Karpas-422 (cell line): ENCODE data around the gene ADORA2A. TPM values are rescaled to one million over a fixed set of nuclear protein-coding genes. Genes with fewer than 3 reads are reported as not detected.

Experiments used
- DNase-seq: peaks from one replicate; pipeline ENCODE4 v3.0.0-alpha.2; 2015
- H2AFZ ChIP-seq: fragments of 200-600 bp; sonication (generic); 2 replicates; pipeline ENCODE4 v1.6.1; 2014; ENCODE audit warnings: antibody characterized with exemption, low read length, mixed read lengths
- H3K27ac ChIP-seq: fragments of 200-600 bp; sonication (generic); 2 replicates; pipeline ENCODE4 v1.5.1; 2014; ENCODE audit warnings: mild to moderate bottlenecking, low read length, moderate library complexity
- H3K27me3 ChIP-seq: fragments of 200-600 bp; sonication (generic); 2 replicates; pipeline ENCODE4 v1.6.1; 2014; ENCODE audit warnings: low read length, mixed read lengths
- H3K36me3 ChIP-seq: fragments of 200-600 bp; sonication (generic); 2 replicates; pipeline ENCODE4 v1.6.1; 2014; ENCODE audit warnings: low read length, mixed read lengths; ENCODE audit not compliant: insufficient read depth
- H3K4me1 ChIP-seq: fragments of 200-600 bp; sonication (generic); 2 replicates; pipeline ENCODE4 v1.6.1; 2014; ENCODE audit warnings: mild to moderate bottlenecking, low read length, mixed read lengths
- H3K4me2 ChIP-seq: fragments of 200-600 bp; sonication (generic); 2 replicates; pipeline ENCODE4 v1.6.1; 2014; ENCODE audit warnings: low read length, low read depth, mild to moderate bottlenecking; ENCODE audit not compliant: poor library complexity, severe bottlenecking
- H3K4me3 ChIP-seq: fragments of 200-600 bp; sonication (generic); 2 replicates; pipeline ENCODE4 v1.5.1; 2014; ENCODE audit warnings: mild to moderate bottlenecking, antibody characterized with exemption, low read length, mixed read lengths
- H3K79me2 ChIP-seq: fragments of 200-600 bp; sonication (generic); 2 replicates; pipeline ENCODE4 v1.6.1; 2014; ENCODE audit warnings: mild to moderate bottlenecking, low read length, mixed read lengths
- H3K9ac ChIP-seq: fragments of 200-600 bp; sonication (generic); 2 replicates; pipeline ENCODE4 v1.6.0; 2014; ENCODE audit warnings: low read length
- H3K9me2 ChIP-seq: fragments of 200-600 bp; sonication (generic), shearing (Covaris generic); replicated peaks from 2 replicates; pipeline ENCODE4 v1.6.0; 2014; ENCODE audit warnings: mild to moderate bottlenecking, low read length, moderate library complexity; ENCODE audit not compliant: insufficient read depth
- H3K9me3 ChIP-seq: fragments of 300-700, 200-600 bp; sonication (generic); 2 replicates; pipeline ENCODE4 v1.6.1; 2014; ENCODE audit warnings: low read length, mixed read lengths
- H4K20me1 ChIP-seq: fragments of 200-600 bp; sonication (generic); 2 replicates; pipeline ENCODE4 v1.6.1; 2014; ENCODE audit warnings: mild to moderate bottlenecking, antibody characterized with exemption, low read length, low read depth; ENCODE audit not compliant: insufficient read depth
- total RNA-seq: library from RNA; depleted of rRNA; stranded (reverse); fragments of >200 nt; shearing (Covaris generic); gene quantifications from 2 replicates; pipeline ENCODE4 v1.2.3, GENCODE V29; 2014; ENCODE audit warnings: low replicate concordance

ADORA2A gene
- total RNA-seq, 1 experiment from 2014 or later: 65.9 TPM

DNA sequence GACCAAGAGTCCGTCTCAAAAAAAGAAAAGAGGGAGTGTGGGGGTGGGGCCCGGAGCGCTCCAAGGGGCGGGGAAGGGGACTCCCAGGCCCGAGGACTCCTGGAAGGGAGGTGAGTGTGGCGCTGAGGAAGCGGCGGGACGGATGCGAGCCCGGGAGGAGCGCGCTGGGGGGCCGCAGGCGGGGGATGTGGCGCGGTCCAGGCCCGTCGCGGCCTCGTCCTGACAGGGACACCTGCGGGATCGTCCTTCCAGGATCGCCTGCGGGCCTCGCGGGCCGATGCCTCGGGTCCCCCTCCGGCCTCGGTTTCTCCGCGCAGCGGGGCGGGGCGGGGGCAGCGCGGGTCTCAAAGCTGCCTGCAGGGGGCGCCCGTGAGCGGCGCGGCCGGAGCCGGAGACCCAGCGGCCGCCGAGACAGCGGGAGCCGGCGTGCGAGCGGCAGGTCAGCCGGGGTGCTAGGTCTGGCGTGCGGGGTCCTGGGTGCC lies 3.8 kb upstream of the ADORA2A start:
- Histone ChIP-seq H3K4me1 (peaks cover 68% of the 10 kb centered on the region), H4K20me1 (no peaks in the 10 kb centered on the region), H3K79me2 (peaks cover 26% of the 10 kb centered on the region), H3K27ac (peak overlapping the region; percentile 99; the same call in 1 of the 2 replicates), H2AFZ (no peak overlapping the region), H3K4me3 (peak overlapping the region; percentile 78), H3K9ac (peak overlapping the region; percentile 87), H3K36me3 (no peaks in the 10 kb centered on the region), H3K9me3 (no peaks in the 10 kb centered on the region), H3K4me2 (peak overlapping the region; percentile 85), H3K27me3 (no peaks in the 10 kb centered on the region), H3K9me2 (no peaks in the 10 kb centered on the region)
- DNase-seq: peak; percentile 85

DNA sequence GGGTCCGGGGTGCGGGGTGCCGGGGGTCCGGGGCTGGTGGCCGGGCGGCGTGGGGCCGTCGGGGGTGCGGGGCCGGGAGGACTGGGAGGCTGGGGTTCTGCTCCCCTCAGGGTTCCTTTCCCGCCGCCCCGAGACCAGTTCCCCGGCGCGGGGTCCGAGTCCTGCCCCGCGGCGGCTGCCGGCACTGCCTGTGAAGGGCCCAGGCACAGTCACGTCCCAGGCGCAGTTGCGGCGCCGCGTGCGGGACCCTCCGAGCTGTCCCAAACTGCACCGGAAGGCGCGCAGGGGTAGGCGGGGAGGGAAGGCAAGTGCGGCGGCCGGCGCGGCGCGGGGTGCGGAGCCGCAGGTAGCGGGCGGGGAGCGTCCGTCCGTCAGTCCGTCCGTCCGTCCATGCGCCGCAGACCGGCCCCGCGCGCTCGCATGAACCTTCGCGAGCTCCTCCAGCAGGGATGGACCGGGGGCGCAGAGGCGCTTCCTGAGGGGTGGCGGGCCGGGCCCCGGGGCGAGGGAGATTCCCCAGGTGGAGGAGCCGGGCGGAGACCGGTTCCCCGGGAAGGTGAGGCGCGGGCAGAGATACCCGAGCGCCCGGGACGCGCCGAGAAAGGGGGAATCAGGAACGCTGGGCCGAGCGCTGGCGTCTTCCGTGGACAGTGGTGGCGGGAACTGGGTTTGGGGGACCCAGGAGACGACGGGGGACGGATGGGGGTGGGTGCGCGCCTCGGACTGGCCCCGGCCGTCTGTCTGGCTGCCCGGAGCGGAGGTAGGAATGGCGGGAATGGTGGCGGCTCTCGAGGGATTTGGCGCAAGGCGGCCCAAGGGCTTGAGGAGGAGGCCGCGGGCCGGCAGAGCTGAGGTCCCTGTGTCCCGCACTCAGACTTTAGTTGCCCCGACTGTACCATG lies 3.1 kb upstream of the ADORA2A start:
- DNase-seq: peak; percentile 77
- H3K36me3 ChIP-seq: no peaks in the 10 kb centered on the region

DNA sequence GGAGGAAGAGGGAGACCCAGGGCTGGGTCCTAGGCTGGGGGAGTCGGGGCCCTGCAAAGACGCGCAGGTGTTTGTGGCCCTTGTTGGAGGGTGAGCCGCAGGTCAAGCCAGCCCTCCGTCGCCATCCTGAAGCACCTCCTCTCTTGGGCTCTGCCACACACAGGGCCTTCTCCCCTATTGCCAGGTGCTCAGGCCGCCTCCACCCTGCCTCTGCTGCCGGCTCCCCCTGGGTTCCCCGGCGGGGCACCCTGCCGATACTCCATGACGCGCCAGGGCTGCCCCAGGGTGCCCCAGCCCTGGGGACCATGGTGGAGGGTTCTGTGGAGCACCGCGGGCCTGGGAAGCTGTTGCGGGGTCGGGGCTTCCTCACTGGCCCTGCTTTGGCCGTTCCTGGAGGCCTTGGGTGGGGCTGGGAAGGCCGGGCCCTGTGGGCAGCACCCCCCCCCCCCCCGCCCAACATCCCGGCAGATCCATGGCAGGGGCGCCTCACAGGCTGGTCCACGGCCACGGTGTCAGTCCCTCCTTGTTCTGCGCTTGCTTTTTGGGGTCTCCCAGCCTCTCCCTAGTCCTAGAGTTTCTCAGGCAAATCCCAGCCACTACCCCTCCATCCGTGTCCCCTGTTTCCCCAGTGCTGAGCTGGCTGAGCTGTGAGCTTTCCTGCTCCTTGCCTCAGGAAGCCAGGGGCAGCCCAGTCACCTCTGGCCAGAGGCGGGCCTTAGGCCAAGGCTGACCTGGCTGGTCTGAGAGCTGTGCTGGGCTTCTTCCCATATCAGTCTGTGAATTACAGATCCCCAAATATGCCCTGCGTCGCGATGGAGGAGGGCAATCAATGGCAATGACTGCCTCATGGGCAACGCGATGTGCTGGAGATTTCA lies 2.3 kb upstream of the ADORA2A start:
- Histone ChIP-seq H3K4me3 (peak overlapping the region; percentile 78), H3K9ac (peak overlapping the region; percentile 87), H3K4me2 (peak overlapping the region; percentile 85)

More for the DNA sequence above, 3.1 kb upstream of the ADORA2A start:
- Histone ChIP-seq H4K20me1 (no peaks in the 10 kb centered on the region), H3K9me2 (no peaks in the 10 kb centered on the region), H3K27me3 (no peaks in the 10 kb centered on the region), H3K79me2 (peaks cover 31% of the 10 kb centered on the region), H3K27ac (peak overlapping the region; percentile 99), H3K4me1 (peaks cover 68% of the 10 kb centered on the region), H3K9me3 (no peaks in the 10 kb centered on the region), H3K4me3 (peak overlapping the region; percentile 78), H3K9ac (peak overlapping the region; percentile 87), H3K4me2 (peak overlapping the region; percentile 85), H2AFZ (no peak overlapping the region)

DNA sequence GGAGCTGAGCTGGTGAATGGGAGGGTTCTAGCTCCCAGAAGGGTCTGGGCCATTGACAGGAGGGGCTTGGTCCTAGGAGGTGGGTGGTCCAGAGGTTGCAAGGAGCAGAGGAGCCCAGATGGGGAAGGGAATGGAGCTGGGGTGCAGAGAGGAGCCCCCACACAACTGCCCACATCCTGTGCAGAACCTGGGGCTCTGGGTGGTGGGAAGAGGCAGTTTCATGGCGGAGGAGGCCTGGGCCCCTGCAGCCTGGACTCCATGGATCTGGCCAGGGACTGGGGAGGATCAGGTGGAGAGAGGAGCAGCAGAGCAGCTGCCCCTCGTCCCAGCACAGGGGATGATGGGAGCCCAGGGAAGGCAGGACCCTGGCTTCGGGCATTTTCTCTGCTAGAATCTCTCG lies 963 bp upstream of the ADORA2A start:
- no peak for DNase-seq
- H3K4me2 ChIP-seq: peak overlapping the region; percentile 85
- H3K4me1 ChIP-seq: peaks cover 73% of the 10 kb centered on the region

More for the DNA sequence above, 2.3 kb upstream of the ADORA2A start:
- Histone ChIP-seq H3K79me2 (peaks cover 40% of the 10 kb centered on the region), H2AFZ (no peak overlapping the region), H3K4me1 (peaks cover 73% of the 10 kb centered on the region), H3K36me3 (no peaks in the 10 kb centered on the region), H3K9me2 (no peaks in the 10 kb centered on the region), H4K20me1 (no peaks in the 10 kb centered on the region), H3K27ac (peak overlapping the region; percentile 99), H3K27me3 (no peaks in the 10 kb centered on the region), H3K9me3 (no peaks in the 10 kb centered on the region)
- peak; percentile 54 for DNase-seq

DNA sequence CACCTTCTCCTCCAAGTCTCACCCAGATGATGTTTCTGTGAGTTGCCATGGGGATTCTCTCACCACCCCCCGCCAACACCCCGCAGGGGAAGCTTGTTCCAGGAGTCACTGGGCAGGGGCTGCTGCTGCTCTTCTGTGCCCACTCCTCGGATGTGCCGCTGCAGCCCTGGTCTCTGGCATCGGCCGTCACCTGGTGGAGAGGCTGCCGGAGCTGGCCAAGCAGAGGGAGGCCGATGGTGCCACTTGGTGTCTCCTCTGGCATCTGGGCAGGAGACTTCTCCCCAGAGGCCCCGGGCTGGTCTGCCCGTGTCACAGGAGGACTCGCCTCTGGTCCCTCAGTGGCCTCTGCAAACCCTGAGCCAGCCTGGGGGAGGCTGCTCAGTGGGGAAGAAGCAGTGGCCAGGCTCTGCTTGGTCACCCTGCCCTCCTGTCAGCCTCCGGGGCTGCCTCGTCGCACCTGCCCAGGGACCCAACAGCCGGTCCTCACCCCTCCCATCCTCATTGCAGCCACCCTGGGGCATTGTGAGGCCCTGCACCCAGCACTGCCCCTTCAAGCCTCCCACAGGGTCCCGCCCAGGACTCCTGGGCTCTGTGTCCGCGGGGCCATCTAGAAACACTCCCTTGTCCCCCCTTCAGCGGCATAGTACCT lies 424 bp upstream of the ADORA2A start:
- Histone ChIP-seq H4K20me1 (no peaks in the 10 kb centered on the region), H3K9me3 (no peaks in the 10 kb centered on the region), H3K9me2 (no peaks in the 10 kb centered on the region), H3K79me2 (peaks cover 58% of the 10 kb centered on the region), H2AFZ (no peak overlapping the region), H3K4me1 (peaks cover 77% of the 10 kb centered on the region), H3K9ac (peak overlapping the region; percentile 87), H3K36me3 (no peaks in the 10 kb centered on the region), H3K27me3 (no peaks in the 10 kb centered on the region), H3K4me3 (peak overlapping the region; percentile 78), H3K4me2 (peak overlapping the region; percentile 85), H3K27ac (peak overlapping the region; percentile 99)
- DNase-seq: peak; percentile 71

More for the DNA sequence above, 963 bp upstream of the ADORA2A start:
- no peaks in the 10 kb centered on the region for H3K9me2 ChIP-seq
- H3K36me3 ChIP-seq: no peaks in the 10 kb centered on the region
- peak overlapping the region; percentile 99 for H3K27ac ChIP-seq
- no peak overlapping the region for H2AFZ ChIP-seq
- H3K79me2 ChIP-seq: peaks cover 53% of the 10 kb centered on the region
- H3K27me3 ChIP-seq: no peaks in the 10 kb centered on the region
- no peaks in the 10 kb centered on the region for H3K9me3 ChIP-seq
- no peaks in the 10 kb centered on the region for H4K20me1 ChIP-seq
- peak overlapping the region; percentile 78 for H3K4me3 ChIP-seq
- H3K9ac ChIP-seq: peak overlapping the region; percentile 87

DNA sequence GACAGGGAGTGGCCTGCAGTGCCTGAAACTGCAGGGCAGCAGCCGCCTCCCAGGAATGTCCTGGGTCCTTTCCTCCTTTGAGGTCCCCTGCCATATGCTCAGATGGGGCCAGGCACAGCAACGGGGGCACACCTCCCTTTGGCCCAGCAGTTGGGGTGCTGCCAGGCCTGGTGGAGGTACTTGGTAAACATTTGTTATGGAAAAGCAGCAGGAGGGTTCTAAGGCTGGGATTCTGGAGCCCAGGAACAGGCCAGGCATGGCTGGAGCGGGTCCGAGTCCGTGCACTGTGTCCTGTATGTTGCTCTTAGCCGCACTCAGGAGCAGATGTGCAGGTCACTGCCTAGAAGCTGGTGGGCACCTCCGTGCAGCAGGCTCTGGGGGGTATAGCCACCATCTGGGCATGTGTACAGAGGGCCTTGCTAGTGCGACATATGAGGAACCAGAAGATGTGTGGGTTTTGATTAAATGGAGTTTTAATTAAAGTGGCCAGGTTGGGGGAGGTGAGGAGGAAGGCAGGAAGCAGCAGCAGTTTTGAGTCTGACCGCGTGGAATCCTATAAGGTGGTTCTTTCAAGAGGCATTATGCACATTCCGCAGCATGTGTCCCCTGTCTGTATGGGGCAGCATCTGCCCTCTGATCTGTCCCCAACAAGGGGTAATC lies 1.5 kb downstream of the ADORA2A start:
- Histone ChIP-seq H3K9ac (peak overlapping the region; percentile 87), H3K36me3 (no peaks in the 10 kb centered on the region)

More for the DNA sequence above, 1.5 kb downstream of the ADORA2A start:
- Histone ChIP-seq H3K4me2 (peak overlapping the region; percentile 85), H3K27me3 (no peaks in the 10 kb centered on the region), H3K4me3 (peak overlapping the region; percentile 78), H4K20me1 (no peaks in the 10 kb centered on the region), H3K79me2 (peaks cover 63% of the 10 kb centered on the region), H2AFZ (no peak overlapping the region), H3K9me2 (no peaks in the 10 kb centered on the region), H3K27ac (peak overlapping the region; percentile 99), H3K9me3 (no peaks in the 10 kb centered on the region), H3K4me1 (peaks cover 96% of the 10 kb centered on the region)
- DNase-seq: peak; percentile 87
